ENCODE measurements around the gene RIOK1.

RIOK1 gene

GRCh38 chr6:7409740-7410139, 20.1 kb downstream of the RIOK1 start:
- no peak for DNase-seq (ENCODE audit: low read depth in 2 of 2)

- no peak for DNase-seq (ENCODE audit: low read depth in 2 of 2)
These were observed 21.2 kb downstream of the RIOK1 start for GRCh38 chr6:7410851-7411250.

DNA sequence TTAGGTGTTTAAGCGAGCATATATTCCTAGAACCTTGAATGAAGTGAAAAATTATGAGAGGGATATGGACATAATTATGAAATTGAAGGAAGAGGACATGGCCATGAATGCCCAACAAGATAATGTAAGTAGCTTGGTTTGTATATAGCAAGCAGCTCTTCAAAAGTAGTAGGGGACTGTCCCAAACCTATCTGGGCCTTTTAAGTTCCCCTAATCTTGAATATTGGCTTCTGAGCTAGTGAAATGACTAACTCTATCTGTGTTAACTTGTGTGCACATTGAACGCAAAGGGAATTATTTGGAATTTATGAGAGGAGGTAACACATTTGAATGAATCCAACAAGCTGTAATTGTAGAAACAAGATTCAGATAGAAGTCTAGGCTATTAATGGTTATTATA, 21.7 kb downstream of the RIOK1 start:
- DNase-seq (ENCODE audit: low read depth in 2 of 2): no peak

- DNase-seq (ENCODE audit: low read depth in 2 of 2): no peak
These were observed 23.7 kb downstream of the RIOK1 start for GRCh38 chr6:7413151-7413823.

- DNase-seq (ENCODE audit: low read depth in 2 of 2): no peak
These were observed 25.2 kb downstream of the RIOK1 start for GRCh38 chr6:7414811-7415210.

DNA sequence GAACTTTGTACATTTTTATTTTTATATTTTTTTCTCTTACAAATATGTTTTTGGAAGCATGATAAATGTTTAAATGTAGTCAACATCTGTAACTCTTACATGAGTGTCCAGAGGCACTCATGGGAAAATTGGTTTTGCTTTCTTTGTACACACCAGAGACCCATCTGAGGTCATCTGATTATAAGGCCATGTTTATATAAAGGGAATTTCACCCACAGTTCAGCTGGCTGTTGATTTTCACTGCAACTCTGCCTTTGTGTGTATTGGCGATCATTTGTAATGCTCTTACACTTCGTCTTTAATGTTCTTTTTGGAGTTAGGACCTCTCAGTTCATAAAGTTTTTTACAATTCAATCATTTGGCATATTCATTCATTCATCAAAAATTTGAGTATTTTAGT, 28.1 kb downstream of the RIOK1 start:
- DNase-seq (ENCODE audit: low read depth in 2 of 2): no peak

DNA sequence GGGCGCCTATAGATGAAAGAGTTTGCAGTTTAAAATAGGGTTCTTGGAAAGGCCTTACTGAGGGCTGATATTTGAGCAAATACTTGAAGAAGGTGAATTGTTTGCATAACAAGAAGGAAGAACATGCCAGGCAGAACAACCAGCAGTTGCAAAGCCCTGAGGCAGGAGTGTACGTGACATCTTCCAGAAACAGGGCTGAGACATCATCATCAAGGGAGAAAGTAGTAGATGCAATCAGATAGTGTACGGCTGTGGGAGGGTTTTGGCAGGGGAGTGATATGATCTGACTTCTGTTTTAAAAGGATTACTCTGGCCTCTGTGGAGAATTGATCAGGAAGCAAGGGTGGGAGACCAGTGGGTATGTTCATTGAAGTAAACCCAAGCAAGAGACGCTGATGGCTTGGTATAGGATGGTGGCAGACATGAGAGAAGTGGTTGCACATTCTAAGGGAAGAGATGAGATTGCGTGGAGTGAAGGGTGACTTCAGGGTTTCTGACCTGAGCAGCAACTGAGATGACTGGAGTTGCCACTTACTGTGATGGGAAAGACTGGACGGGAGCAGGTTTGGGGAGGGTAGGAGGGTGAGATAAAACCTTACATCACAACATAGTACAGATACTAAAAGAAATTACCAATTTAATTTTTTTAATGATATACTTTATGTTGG, 28.8 kb downstream of the RIOK1 start:
- no peak for DNase-seq (ENCODE audit: low read depth in 2 of 2)

DNA sequence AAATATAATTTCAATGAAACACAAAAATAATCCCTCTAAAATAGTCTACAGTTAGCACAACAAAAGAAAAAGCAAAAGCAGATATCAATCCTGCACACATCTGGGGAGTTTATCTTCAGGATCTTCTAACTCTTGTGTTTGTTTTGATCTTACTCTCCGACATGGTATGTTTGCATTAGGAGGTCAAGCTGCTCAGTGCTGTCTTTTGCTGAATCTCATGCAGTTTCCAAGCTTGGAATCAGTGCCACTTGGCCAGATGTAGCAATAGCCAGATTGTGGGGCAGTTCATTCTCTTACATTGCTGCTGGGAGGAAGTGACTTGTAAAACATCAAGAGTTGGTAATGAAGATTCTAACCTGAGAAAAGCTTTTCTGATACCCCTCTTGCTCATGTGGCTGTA, 29.5 kb downstream of the RIOK1 start:
- no peak for DNase-seq (ENCODE audit: low read depth in 2 of 2)

- no peak for DNase-seq (ENCODE audit: low read depth in 2 of 2)
These were observed 31.5 kb downstream of the RIOK1 start for GRCh38 chr6:7421066-7421465.

- no peak for DNase-seq (ENCODE audit: low read depth in 2 of 2)
These were observed 34.5 kb downstream of the RIOK1 start for GRCh38 chr6:7424058-7424457.

DNA sequence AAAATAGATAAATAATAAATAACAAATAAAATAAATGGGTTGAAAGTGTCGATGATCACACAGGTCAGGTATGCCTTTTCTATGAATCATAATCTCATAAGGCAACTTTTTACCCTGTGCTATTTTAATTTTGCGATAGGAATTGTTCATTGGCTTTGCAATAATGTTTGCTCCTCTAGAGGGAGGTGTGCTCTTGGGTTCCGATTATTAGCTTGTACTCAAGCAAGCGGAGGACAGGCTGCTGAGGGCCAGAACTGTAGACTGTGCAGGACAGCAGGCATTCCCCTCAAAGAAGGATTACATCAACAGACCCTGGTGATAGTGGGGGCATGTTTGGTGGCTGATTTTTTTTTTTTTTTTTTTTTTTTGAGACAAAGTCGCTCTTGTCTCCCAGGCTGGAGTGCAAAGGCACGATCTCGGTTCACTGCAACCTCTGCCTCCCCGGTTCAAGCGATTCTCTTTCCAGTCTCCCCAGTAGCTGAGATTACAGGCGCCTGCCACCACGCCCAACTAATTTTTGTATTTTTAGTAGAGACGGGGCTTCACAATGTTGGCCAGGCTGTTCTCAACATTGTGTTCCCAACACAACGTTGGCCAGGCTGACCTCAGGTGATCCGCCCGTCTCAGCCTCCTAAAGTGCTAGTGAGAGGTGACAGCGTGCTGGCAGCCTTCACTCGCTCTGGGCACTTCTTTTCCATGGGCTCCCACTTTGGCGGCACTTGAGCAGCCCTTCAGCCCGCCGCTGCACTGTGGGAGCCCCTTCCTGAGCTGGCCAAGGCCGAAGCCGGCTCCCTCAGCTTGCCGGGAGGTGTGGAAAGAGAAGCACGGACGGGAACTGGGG, 35.6 kb downstream of the RIOK1 start:
- DNase-seq (ENCODE audit: low read depth in 2 of 2): no peak

DNA sequence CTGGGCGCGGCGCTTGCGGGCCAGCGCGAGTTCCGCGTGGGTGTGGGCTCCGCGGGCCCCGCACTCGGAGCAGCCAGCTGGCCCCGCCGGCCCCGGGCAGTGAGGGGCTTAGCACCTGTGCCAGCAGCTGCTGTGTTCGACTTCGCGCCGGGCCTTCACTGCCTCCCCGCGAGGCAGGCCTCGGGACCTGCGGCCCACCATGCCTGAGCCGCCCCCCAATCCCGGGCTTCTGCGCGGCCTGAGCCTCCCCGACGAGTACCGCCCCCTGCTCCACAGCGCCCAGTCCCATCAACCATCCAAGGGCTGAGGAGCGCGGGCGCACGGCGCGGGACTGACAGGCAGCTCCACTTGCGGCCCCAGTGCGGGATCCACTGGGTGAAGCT, 36.2 kb downstream of the RIOK1 start:
- DNase-seq (ENCODE audit: low read depth in 2 of 2): no peak

GRCh38 chr6:7426447-7427169, 37.0 kb downstream of the RIOK1 start:
- DNase-seq (ENCODE audit: low read depth in 2 of 2): no peak

DNA sequence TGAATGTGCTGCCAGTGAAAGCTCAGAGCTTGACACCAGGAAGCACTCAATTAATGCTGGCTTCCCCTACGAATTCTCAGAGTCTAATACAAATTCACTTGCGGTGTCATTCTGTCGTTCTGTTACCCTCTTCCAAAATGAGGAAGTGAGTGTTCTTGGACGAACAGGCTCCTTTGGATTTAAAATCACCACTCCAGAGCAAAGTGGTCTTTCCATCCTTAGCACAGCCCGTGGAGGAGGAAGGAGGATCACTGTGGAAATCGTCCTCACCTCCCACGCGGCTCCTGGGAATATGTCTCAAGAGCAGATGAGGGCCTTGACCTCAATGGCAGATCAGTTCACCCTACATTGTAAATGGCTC, 41.7 kb downstream of the RIOK1 start:
- no peak for DNase-seq (ENCODE audit: low read depth in 2 of 2)

DNA sequence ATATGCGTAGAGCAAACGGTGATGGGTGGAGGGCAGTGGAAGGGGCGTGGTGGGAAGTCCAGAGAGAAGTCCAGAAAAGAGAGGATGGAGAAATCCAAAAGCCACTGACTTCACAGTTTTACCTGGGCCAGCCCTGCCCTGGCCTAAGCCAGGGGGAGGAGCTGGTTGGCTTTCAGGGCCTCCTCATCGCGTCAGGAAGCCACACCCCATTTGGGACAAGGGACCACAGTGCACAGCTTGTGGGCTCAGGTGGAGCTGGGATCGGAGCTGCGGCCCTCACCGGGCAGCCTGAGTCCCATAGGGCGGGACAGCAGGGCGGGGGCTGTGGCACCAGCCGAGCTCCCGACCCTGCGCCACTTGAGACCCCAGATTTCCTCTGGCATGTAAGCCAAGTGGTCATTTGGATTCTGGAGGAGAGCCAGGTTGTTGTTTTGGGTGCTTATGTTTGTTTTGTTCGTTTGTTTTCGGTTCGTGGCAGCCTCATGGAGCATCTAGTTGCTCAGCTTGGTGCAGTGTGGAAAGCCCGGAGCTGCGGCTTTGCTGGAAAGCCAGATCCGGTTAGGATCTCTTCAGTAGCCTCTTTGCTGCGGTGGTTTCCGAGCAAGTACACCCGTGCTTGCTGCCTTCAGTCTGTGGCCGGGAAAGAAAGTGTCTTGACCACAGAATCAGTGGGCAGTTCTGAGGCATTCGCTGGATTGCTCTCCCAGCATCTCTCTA, 42.2 kb downstream of the RIOK1 start:
- DNase-seq (ENCODE audit: low read depth in 2 of 2): no peak

- DNase-seq (ENCODE audit: low read depth in 2 of 2): no peak
These were observed 42.9 kb downstream of the RIOK1 start for GRCh38 chr6:7432391-7433120.

DNA sequence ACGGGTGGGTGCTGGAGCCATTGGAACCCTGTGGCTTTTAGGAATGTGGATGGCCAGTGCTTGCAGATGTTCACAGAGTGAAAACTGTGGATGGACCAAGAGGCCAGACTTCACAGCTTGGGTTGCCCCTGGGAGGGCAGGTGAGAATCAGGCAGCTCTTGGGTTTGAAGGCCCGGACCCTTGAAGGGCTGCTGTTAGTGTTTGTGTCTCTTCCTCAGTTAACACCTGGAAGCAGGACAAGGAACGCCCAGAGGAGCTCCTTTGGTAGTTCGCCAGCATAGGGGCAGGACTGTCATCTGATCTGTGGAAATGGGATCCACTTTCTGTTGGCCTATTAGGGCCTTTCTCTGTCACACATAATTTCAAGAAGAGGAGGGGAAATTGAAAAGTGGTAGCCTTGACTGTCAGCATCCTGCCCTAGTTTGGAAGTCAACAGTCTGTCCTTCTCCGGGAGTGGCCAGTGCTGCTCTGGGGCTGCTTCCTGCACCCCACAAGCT, 43.6 kb downstream of the RIOK1 start:
- no peak for DNase-seq (ENCODE audit: low read depth in 2 of 2)

- no peak for DNase-seq (ENCODE audit: low read depth in 2 of 2)
These were observed 45.1 kb downstream of the RIOK1 start for GRCh38 chr6:7434672-7435071.

- DNase-seq (ENCODE audit: low read depth in 2 of 2): no peak
These were observed 48.4 kb downstream of the RIOK1 start for GRCh38 chr6:7438011-7438410.

GRCh38 chr6:7439228-7439627, 49.6 kb downstream of the RIOK1 start:
- no peak for DNase-seq (ENCODE audit: low read depth in 2 of 2)

DNA sequence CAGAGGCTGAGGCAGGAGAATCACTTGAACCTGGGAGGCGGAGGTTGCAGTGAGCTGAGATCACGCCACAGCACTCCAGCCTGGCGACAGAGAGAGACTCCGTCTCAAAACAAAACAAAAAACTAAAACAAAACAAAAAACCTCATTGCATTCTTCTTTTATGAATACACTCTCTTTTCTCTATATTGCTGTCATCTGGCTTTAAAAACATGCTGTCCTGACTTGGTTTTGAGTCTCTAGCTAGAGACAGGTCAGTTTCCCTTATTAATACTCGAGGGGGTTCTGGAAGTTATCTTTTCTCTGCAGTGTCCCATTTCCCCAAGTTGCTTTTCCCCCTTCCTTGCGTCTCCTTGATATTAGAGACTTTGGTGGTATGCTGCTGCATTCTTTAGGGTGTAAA, 50.9 kb downstream of the RIOK1 start:
- DNase-seq (ENCODE audit: low read depth in 2 of 2): no peak

Measured in activated CD8-positive, alpha-beta memory T cell treated with anti-CD3 and anti-CD28 coated beads for 4 hours (primary cell).